Femur (tissue), 1 donor: ENCODE measurements around the gene ARFGAP2.

ENCODE experiments used
- DNase-seq: peaks from one replicate; pipeline ENCODE4 v3.0.0-alpha.2; 2017

ARFGAP2 gene

DNA sequence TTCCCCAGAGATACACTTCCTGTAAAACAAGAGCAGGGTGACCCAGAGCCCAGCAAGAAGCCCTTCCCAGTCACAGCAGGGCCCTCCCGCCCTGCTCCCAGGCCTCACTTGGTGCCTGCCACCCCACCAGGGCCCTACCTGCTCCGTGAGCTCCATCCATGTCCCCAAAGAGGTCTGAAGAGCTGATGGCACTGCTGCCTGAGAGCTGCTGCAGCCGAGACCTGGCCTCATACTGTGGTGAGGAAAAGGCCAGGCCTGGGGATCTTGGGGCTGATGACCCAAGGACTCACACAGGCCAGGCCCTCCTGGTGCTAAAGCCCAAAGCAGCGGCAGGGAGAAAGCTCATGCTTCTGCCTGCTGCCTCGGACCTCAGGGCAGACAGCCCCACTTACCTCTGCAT lies 10.3 kb downstream of the ARFGAP2 start:
- DNase-seq = no peak

DNA sequence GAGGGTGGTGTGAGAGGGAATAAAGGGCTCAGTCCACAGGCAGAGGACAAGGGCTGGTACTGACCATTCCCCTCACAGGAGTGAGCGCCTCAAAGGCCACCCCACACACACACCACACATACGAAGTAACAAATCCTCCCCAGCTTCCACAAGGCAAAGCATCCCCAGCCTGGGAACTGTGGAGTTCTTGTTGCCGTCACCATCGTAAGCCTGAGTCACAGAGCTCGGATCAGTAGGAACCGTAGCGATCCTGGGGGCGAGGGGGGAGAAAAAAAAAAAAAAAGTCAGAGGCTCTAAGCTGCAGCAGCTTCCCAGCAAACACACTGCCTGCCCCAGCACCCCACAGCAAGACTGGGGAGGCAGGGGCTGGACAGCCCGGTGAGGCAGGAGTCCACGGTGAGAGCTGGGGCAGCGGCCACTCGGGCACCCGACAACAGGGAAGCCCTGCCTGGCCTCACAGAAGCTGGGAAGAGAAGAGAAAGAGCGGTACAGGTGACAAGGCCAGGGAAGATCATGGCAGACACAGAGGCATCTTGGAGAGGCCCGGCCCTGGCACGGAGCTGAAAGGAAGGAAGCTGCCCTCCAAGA lies 11.3 kb downstream of the ARFGAP2 start:
- no peak for DNase-seq

DNA sequence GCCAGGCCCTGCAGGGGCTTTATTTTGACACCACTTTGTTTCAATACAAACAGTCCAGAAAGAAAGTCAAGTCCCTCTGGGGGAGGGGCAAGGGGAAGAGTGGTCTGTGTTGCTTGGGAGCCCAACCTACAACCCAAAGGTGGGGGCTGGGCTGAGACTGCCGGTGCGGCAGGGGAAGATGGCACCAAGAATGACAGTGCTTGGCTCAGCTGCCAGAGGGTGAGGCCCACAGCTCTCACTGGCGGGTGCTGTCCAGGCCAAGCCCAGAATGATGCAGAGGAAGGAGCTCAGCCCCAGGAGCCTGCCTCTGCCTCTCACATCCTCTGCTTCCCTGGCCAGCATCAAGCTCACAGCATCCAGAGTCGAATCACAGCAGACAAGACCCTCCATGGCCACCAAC lies 12.4 kb downstream of the ARFGAP2 start:
- no peak for DNase-seq

DNA sequence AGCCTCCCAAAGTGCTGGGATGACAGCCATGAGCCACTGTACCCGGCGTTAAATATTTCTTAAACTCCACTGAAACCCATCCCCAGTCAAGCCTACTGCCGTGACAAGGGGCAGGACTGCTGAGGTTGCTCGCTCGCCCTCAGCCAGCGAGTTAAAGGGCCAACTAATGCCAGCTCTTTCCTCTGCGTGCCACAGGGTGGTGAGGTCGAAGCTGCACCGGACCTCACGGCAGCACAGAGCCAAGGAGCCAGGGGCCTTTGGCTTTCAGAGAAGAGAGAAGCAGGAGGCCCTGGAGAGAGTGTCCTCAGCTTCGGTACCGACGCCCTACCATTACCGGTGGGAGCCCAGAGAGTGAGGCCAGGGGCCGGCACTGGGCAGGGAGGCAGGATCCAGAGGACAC lies 12.8 kb downstream of the ARFGAP2 start:
- no peak for DNase-seq

DNA sequence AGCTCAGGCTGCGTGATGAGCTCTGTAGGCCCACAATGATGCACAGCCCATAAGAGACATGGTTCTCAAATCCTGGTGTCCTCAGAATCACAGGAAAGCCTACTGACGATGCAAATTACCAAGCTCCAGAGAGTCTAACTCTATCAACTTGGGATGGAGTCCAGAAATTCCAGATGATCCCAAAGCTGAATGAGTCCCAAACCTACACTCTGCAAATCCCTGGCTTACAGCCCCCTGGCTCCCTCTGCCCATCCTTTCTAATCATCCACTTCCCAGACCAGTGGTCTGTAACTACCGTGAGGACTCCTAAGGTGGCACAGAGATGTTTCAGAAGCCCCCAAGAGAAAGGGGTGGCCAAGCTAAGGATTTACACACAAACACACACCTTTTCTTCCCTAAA lies 13.5 kb downstream of the ARFGAP2 start:
- DNase-seq = no peak

DNA sequence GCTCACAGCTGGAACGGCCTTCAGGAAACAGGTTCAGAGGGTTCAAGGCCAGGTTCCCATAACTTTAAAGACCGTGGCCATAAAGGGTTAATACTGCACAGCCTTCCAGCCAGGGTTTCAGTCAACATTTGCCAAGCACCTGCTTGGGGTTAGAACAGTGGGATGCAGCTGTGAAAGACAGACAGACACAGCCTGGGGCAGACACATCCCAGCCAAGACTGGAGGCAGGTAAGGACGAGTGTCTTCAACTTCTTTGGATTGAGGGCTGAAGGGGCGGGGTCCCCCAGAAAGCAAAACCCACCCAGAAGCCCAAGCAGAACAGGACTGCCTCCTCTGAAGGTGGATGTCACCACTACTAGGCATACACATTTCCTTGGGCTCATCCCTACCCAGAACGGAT lies 14.3 kb downstream of the ARFGAP2 start:
- no peak for DNase-seq

DNA sequence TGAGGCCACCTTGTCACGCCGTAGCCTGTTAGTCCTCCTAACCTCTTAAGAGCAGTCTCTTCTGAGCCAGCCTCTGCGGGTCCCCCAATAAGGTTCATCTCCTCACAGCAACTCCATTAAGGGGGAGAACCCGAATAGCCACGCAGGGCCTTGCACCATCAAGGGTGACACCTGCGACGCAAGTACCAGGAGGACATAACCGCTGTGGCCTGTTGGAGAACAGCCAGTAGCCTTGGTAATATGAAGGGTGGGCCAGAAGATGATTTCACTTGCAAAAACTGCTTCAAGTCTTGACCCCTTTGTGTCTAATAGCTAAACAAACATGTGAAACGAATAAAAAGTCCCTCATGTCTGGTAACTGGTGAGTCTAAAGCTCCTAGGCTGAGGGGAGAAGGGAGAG lies 14.8 kb downstream of the ARFGAP2 start:
- DNase-seq = no peak

DNA sequence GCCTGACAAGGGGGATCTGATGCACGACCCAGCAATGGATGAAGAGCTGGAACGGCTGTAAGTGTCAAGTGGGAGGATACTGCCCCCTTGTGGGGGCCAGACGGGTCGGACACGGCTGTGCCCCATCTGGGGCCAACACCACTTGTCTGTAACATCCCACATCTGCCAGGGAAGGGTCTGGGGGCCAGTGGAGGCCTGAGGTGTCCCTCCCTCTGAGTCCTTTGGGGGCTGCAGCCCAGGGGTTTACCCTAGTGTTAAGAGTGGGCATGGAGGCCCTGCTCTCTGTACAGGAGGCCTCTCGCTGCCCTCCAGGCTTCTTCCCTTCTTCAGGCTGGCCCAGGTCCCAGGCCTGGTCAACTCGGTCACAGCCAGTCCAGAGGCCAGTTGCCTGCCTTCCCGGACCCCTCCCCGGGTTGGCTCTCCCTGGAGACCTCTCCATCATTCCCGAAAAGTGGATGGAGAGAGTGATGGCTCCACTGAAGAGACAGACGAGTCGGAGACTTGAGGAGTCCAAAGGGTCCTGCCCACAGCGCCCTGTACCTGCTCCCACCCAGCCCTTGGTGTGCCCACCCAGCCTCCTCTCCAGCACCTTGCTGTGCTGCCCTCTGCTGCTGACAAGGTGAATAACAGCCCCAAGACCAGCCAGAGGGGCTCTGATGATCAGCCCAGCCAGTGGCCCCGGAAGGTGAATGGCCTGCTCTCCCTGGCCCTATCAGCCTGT lies 15.4 kb downstream of the ARFGAP2 start:
- peak; percentile 80 for DNase-seq

DNA sequence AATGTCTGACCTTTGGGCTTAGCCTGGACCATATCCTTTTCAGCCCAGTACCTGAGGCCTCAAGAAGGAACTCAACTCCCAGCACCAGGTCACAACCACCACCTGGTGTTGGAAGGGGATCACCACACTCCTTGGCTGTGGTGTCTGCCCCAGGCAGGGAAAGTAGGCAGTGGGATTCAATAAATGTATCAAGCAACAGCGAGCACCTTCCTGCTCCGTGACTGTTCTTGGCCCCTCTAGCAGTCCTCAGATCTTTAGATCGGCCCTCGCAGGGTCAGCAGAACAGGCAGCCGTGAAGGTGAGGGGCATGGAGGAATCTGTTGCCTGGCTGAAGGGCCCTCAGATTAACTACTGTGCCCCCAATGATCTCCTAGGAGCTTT lies 15.9 kb downstream of the ARFGAP2 start:
- no peak for DNase-seq

DNA sequence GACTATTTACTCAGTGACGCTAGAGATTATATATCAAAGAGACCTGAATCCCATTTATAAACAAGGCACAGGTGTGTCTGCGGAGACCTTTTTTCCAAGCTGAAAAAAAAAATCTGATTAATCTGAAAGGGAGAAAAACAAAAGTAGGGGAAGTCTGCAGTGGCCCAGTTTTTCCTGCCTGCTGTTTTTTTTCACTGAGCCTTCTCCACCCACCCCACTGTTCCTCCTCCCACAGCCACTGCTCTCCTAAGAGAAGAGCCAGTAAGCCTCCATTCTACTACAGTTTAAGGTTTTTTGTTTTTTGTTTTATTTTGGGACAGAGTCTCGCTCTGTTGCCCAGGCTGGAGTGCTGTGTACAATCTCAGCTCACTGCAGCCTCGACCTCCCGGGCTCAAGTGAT lies 18.4 kb downstream of the ARFGAP2 start:
- DNase-seq = no peak

DNA sequence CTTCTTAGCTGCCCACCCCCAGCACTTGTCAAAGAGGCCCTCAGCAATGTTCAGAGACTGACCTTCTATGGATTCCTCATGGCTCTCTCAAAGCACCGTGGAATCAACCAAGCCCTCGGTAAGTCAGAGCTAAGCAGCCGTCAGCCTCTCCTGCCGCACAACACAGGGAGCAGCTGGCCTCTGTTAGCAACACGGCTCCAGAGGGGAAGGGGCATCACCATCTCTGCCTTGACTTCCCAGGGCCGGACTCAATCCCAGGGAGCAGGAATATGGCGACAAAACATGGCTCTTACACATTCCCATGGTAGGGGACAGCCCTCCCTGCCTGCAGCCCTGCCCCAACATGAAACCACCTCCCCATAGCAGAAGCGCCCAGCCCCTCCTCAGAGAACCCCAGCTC lies 18.9 kb downstream of the ARFGAP2 start:
- no peak for DNase-seq

DNA sequence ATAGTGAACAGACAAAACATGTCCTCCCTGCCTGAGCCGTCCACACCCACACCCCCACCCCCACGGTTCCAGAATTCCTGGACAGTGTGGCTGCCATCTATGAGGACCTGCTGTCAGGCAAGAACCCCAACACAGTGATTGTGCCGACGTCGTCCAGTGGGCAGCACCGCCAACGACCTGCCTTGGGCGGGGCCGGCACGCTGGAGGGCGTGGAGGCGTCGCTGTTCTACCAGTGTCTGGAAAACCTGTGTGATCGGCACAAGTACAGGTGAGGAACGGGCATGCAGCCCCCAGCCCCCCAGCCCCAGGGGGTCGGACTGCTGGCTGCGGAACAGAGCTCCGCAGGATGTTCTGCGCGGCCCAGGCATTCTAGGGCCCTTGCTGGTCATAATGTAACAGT lies 19.7 kb downstream of the ARFGAP2 start:
- no peak for DNase-seq

DNA sequence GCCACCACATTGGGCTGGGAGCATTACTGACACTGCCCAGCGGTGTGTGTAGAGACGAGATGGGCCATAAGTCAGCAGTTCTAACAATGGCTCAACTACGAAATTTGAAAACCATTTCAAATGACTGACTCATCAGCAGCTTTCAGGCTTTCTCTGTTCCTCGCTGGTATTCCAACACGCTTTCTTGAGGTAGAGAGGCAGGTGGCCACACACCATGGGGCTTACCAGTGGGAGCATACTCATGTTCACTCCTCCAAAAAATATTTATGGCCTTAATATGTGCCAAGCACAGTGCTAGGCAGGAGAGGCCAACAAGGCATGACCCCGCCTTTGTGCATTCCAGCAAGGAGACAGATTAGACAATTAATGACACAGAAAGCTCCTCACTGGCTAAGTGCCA lies 20.3 kb downstream of the ARFGAP2 start:
- no peak for DNase-seq

DNA sequence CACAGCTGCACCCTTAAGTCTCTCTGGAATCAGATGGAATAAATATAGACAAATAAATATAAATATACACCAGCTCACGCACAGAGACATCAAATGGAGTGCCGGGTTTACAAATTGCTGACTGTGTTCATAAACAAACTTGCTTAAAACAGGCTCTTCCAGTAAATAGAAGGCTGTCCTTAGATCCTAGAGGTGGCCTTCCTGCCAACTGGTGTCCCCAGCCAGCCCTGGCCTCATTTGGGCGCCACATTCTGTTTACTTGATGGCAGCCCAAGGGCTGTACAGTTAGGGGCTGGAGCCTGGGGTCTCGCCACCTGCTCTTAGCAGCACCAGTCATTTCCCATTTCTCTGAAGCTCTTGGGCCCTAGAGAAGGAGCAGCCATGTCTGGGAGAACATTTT lies 20.8 kb downstream of the ARFGAP2 start:
- no peak for DNase-seq

DNA sequence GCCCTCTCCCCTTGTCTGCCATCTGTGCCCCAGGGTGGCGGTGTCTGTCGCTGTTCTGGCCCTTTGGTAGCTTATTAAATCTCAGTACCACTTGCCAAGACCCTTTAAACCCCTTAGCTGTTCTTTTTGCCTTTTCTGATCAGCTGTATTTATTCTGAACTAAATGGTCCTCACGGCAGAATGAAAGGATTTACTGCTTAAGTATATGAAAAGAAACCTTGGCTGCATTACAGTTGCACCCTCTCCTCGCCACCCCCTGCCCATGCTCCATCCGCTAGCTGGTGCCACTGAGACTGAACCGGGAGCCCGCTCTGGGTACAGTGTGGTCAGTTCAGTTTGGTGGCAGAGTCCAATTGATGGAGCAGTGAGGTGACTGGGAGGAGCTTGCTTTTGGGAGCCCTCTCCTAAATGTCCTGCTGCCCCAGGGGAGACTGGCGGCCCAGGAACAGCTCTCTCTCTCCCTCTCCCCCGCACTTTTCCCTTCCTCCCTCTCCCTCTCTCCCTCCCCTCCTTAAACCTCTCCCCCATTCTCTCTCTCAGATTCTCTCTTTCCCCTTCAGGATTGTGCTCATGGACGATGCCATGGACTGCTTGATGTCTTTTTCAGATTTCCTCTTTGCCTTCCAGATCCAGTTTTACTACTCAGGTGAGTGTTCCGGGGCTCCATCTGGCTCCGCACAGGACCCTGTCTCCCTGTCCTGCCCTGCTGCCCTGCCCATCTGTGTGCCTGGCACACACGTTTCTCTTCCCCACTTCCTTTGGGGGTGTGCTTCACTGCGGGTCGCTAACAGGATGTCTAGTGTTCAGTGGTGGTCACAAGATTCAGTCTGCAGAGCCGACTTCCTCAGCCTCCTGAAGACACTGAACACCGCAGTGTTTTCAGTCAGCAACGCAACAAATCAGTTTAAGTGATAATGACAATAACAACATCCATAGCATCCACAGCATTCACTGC lies 21.8 kb downstream of the ARFGAP2 start:
- DNase-seq = no peak

DNA sequence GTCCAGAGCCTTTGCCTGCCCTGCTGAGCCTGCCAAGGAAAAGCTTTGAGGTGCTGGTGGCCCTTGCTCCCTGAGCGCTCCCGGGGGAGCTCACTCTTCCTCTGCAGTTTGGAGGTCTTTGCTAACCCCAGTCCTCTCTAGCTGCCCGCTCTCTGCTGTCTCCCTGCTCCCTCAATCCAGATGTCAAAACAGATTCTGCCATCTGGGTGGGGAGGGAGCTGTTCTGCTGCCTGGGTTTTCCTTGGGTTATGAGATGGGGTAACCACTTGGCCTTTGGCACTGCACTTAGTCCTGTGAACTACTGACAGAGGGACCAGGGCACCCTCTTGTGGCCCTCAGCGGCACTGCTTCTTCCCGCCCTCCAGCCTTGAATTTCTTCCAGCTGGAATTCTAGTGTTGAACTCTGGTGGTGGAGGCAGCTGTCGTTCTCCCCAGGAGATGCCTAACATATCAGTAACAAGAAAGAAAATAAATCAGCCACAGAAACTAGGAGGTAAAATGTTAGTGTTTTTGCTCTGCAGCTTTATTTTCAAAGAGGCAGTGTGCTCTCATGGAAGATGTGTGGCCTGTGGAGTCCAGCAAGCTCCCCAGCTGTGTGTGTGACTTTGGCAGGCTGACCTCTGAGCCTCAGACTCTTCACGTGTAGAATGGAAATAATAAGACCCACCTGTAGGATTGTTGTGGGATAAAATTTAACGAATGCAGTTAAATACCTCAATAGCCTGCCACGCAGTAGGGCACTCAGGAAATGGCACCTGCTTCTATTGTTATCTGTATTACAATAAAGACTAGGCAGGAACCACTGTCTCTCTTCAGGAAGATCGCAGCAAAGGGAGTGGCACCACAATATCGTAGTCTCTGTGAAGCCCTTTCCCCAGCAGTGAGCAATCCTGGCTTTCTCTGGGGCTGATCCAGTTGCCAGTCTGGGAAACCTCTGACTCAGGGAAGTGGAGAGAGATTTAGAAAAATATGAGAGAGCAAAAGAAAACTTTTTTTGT lies 23.4 kb downstream of the ARFGAP2 start:
- peak; percentile 92 for DNase-seq

DNA sequence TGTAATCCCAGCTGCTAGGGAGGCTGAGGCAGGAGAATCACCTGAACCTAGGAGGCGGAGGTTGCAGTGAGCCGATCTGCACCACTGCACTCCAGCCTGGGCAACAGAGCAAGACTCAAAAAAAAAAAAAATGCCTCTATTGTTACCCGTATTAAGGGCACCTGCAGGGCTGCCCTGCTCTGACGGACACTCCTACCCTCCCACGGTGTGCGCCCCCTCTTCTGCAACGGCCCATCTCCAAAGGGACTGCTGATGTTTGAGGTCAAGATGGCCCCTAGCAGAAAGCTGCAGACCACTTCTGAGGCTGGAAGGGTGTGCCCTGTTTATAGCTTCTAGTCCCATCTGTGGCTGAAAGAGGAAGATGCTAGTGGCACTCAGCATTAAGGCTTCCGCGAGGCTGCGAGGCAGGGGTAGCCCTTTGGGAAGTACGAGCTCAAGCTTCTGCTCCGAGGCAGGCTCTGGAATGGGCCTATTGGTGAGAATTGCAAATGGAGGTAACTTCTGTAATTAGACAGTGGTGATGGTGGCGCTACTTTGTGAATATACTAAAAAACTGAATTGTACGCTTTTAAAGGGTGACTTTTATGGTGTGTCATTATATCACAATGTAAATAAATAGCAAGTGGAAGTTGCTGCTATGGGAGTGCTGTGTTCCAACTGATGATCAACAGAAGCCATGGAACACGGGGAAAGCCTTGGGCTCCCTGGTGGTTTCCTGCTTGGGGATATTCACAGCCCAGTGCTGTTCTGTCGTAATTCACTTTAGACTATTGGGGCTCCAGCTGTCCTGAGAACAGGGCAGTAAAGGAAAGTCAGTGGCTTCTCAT lies 24.3 kb downstream of the ARFGAP2 start:
- DNase-seq = no peak

DNA sequence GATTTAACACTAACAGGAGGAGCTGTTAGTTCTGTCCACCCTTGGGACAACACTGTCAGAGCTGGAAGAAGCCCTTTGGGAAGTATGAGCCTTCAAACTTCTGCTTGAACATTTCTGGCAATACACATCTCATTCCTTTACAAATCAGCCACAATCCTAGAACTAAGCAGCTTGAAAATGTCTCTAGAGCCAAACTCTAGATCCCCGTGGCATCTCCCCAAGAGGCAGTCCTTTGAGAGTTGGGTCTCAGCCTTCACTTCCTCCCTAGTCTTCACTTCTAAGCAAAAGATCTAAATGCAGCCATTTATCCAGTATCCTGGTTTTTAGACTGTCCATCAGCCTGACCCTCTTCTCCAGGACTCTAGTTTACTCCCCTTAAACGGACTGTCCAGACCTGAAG lies 26.9 kb downstream of the ARFGAP2 start:
- no peak for DNase-seq

DNA sequence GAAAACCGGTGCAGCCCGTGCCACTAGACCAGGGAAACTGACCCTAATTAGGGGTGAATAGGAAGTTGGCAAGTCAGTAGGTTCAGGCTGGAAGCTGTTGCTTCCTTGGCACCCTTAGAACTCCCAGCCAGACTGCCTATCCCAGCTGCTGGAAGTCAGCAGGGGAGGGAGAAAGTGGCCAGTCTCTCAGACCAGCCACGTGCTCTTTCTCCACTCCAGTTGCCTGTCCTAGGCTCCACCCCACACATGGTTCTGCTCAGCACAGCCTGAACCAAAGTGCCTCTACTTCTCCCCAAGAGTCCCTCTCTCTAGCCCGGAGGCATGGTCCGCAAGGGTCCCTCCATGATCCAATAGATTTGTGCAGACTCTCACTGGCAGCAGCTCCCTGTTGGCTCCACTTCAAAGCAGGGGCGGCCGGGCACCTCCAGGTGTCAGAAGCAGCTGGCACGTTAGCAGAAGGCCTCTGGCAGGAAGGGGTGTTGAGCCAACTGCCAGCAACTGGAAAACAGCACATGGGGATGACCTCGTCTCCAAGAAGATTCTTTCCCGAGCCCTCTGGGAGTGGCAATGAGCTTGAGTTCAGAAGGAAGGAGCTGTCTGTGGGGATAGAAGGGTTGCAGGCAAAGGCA lies 27.7 kb downstream of the ARFGAP2 start:
- DNase-seq = peak; percentile 65

DNA sequence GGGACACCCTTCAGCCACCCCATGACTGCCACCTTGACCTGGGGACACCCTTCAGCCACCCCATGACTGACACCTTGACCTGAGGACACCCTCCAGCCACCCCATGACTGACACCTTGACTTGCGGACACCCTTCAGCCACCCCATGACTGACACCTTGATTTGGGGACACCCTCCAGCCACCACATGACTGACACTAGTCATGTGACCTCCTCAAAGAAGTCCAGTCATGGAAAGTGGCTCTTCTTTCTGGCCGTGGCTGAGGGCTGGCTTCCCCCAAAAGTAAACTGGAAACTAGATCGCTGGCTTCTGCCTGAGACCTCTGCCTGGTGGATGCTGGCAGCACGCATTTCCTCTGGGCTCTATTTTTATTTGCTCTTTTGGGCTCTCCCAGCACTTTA lies 28.4 kb downstream of the ARFGAP2 start:
- DNase-seq = no peak

DNA sequence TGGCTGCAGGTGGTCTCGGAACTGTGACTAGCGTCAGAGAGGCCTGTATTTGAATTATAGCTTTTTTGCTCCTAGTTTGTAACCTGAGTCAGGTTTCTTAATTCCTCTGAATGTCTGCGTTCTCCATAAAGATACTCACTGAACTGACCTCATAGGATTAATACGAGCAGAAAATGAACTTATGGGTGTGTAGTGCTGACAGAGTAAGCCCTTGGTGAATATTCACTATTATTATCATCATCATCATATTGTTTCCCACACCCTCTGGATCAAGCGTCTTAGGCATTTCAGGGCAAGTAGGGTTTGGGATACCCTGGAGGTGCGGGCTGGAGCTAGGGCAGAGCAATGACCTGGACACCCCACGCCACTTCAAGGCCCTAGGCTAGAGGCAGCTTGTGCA lies 29.0 kb downstream of the ARFGAP2 start:
- no peak for DNase-seq
